ENCODE measurements around the gene ETS1.

DNA sequence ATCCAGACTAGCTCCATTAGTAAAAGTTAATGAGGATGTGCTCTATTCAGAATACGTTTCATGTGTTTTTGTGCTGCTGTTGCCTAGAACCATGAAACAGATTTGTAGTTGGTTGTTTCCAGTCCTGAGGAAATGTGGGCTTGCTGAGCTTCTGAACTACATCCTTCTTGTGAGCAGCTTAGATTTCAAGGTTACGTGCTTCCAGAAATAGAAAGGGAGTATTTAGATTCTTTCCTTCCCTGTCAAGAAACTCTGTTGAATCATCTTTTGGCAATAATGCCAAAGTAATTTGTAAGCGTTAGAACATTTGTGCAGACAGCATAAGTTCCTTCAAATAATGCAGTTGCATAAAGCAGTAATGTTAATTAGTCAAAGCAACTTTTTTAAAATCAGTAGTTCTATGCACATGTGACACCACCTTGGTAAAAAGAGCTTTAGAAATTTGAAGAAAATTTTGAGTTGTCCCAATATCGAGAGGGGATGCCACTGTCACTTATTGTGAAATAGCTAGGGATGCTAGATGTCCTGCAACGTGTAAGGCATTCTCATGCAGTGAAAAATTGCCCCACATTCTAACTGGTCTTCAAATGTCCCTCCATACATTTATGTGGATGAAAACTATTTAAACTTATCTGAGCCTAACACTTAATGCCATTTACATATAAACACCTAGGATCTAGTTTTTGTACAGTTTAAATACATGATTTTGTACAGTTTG is 169.6 kb downstream of the ETS1 start:
- TF ChIP-seq, protein P1, sequence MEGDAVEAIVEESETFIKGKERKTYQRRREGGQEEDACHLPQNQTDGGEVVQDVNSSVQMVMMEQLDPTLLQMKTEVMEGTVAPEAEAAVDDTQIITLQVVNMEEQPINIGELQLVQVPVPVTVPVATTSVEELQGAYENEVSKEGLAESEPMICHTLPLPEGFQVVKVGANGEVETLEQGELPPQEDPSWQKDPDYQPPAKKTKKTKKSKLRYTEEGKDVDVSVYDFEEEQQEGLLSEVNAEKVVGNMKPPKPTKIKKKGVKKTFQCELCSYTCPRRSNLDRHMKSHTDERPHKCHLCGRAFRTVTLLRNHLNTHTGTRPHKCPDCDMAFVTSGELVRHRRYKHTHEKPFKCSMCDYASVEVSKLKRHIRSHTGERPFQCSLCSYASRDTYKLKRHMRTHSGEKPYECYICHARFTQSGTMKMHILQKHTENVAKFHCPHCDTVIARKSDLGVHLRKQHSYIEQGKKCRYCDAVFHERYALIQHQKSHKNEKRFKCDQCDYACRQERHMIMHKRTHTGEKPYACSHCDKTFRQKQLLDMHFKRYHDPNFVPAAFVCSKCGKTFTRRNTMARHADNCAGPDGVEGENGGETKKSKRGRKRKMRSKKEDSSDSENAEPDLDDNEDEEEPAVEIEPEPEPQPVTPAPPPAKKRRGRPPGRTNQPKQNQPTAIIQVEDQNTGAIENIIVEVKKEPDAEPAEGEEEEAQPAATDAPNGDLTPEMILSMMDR (IDR thresholded peaks at IDR 0.05; ENCODE audit: low read length) = no peak
- no peak for TF ChIP-seq EZH2 (optimal IDR thresholded peaks at IDR 0.05; ENCODE audit: low read depth, low read length)
- TF ChIP-seq EZH2phosphoT487 (IDR thresholded peaks at IDR 0.05; ENCODE audit: low read length) = no peak

Measured in MM.1S (cell line).